ENCODE results near the gene PSMG4. TPM values are rescaled to one million over a fixed set of nuclear protein-coding genes. Genes with fewer than 3 reads are reported as not detected.
"Not testable (repeated sequence)": the region's sequence is repeated elsewhere in the genome, so short reads cannot be mapped to it uniquely, and the experiment has no call there.

Gene PSMG4
- total and polyA plus RNA-seq, 8 donors = 16.9 to 27.5 (median 22.2) TPM

DNA sequence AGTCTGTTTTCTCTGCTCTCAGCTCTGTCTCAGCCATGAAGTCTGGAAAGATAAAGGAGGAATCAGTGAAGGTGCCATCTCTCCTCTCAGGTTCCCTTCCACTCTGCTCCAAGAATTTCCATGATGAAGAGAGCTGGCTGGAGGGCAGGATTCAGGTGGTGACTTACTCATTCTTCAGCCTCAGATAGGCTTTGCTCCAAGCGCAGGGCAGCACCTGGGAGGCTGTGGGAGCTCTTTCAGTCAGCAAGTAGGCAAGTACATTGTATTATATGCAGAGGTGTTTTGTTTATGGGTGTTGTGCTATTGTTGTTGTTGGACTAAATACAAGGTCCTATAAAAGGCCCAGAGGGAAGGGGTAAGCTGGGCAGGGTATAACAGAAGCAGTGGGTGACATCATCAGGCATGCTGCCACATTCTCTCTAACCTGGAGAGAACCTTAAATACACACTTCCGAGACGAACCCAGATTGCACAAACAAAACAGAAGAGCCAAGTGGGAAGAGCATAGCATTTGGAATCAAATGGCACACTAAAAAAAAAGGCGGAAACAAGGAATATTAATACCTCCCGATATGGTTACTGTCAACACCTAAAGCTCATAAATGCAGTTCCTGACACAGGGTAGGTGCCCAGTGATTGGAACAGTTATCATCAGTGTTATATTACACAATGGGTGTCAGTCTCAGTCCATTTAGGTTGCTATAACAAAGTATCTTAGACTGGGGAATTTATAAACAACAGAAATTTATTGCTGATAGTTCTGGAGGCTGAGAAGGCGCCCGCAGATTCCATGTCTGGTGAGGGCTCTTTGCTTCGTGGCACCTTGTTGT lies 14.5 kb upstream of the PSMG4 start:
- DNase-seq (no peak), ATAC-seq (no peak)
- Histone ChIP-seq H3K36me3 (no peaks in the 10 kb centered on the region), H3K27ac (no peak overlapping the region), H3K4me1 (no peaks in the 10 kb centered on the region), H3K27me3 (peaks cover 0 to 32% of the 10 kb centered on the region in 2 donors), H3K9me3 (no peaks in the 10 kb centered on the region), H3K4me3 (no peak overlapping the region)
- TF ChIP-seq, protein P1, sequence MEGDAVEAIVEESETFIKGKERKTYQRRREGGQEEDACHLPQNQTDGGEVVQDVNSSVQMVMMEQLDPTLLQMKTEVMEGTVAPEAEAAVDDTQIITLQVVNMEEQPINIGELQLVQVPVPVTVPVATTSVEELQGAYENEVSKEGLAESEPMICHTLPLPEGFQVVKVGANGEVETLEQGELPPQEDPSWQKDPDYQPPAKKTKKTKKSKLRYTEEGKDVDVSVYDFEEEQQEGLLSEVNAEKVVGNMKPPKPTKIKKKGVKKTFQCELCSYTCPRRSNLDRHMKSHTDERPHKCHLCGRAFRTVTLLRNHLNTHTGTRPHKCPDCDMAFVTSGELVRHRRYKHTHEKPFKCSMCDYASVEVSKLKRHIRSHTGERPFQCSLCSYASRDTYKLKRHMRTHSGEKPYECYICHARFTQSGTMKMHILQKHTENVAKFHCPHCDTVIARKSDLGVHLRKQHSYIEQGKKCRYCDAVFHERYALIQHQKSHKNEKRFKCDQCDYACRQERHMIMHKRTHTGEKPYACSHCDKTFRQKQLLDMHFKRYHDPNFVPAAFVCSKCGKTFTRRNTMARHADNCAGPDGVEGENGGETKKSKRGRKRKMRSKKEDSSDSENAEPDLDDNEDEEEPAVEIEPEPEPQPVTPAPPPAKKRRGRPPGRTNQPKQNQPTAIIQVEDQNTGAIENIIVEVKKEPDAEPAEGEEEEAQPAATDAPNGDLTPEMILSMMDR (IDR thresholded peaks at IDR 0.05) = no peak
- intact Hi-C loops (cut with DNase I) = no loop called here

DNA sequence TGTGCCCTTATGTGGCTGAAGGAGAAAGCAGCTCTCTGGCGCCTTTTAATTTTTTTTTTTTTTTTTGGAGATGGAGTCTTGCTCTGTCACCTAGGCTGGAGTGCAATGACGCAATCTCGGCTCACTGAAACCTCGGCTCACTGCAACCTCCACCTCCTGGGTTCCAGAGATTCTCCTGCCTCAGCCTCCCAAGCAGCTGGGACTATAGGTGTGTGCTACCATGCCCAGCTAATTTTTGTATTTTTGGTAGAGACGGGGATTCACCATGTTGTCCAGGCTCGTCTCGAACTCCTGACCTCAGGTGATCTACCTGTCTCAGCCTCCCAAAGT lies 13.9 kb upstream of the PSMG4 start:
- ATAC-seq; intact Hi-C loops (cut with DNase I); H3K36me3 ChIP-seq; DNase-seq; H3K27ac ChIP-seq; H3K9me3 ChIP-seq; H3K4me1 ChIP-seq; H3K4me3 ChIP-seq: not testable (repeated sequence)
- H3K27me3 ChIP-seq = peaks cover 0 to 38% of the 10 kb centered on the region in 2 donors

DNA sequence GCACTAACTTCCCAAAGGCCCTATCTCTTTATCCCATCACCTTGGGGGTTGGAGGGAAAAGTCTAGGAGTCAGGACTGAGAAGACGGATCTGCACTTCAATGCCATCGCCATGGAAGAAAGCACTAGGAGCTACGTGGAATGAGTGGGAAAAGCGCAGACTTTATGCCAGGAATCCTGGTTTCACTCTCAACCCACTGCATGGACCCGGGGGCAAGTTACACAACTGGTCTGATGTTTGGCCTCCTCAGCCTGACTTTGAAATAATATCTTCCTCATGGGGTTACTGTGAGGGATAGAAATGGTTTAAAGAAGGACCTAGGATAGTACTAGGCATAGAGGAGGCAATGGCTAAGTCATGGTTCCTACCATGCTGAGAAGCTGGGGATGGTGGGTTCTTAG lies 13.5 kb upstream of the PSMG4 start:
- no peak for ATAC-seq
- intact Hi-C loops (cut with DNase I) = no loop called here
- Histone ChIP-seq H3K9me3 (no peaks in the 10 kb centered on the region), H3K27me3 (peaks cover 0 to 42% of the 10 kb centered on the region in 2 donors), H3K4me3 (no peak overlapping the region), H3K27ac (no peak overlapping the region), H3K36me3 (no peaks in the 10 kb centered on the region), H3K4me1 (no peaks in the 10 kb centered on the region)
- DNase-seq = no peak
- TF ChIP-seq, protein P1 (IDR thresholded peaks at IDR 0.05) = no peak

DNA sequence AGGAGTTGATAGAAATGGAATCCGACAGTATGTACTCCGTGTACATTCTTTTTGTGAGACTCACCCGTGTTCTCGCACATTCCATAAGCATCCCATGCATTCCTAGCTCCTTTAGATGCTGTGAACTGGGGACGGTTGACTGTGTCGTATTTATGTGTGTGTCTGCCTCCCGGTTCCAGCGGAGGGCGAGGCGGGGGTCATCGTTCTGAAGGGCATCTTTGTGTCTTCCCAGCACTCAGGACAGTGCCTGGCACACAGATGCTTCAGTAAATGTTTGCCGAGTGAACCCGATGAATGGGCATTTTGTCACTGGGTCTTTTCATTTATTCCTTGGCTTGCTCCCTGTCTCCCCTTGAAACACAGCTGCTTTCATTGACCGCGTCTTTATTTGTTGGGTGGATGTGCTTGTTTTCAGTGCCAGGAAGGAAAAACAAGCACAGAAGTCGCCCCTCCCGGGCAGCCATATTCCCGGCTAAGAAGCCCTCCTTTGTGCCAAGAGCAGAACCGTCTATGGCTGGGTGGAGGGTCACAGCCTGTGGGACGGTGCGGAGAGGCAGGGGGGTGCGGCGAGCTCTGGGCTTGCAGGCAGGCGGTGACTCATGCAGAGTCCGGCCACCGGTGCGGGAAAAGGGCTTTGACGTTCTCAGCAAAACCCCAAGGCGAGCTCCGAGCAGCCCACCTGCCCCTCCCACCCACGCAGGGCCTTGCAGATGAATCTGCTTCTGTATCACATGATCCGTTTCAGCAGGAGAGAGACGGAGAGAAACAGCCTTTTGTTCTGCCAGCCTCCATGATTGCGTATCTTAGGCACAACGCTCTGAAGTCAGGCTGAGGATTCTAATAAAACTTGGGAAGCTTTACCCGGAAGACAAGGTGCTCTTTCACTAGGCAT lies 11.2 kb upstream of the PSMG4 start:
- ATAC-seq (peak; percentile 60), DNase-seq (peak in 1 of 4 donors; percentile 52)
- peak overlapping the region in 1 of 2 donors; percentile 2 for H3K4me3 ChIP-seq
- TF ChIP-seq, protein P1 (IDR thresholded peaks at IDR 0.05) = no peak
- no peaks in the 10 kb centered on the region for H3K9me3 ChIP-seq
- no peak overlapping the region for H3K27ac ChIP-seq
- peaks cover 0 to 43% of the 10 kb centered on the region in 2 donors for H3K27me3 ChIP-seq
- H3K36me3 ChIP-seq = no peaks in the 10 kb centered on the region
- intact Hi-C loops (cut with DNase I) = no loop called here
- peaks cover 0 to 8% of the 10 kb centered on the region in 2 donors for H3K4me1 ChIP-seq

DNA sequence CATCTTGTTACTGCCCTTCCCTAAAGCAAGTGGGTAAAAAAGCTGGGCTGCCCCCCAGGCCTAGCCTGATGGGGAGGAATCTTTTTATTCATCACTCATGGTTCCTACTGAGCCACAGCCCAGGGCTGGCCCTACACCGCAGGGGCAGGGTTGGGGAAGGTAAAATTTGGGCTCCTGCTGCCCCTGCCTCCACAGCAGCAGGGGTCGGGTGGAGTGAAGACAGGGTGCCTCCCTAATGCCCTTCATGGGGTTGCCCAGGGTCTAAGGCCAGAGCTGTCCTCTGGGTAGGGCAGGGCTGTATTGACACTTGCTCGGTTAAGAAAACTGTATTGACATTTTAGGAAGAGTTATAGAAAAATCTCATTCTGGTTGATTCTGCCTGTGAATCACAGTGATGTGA lies 8.9 kb upstream of the PSMG4 start:
- peaks cover 0 to 8% of the 10 kb centered on the region in 2 donors for H3K4me1 ChIP-seq
- TF ChIP-seq, protein P1 (IDR thresholded peaks at IDR 0.05) = no peak
- H3K9me3 ChIP-seq = peaks cover 0 to 3% of the 10 kb centered on the region in 2 donors
- ATAC-seq (no peak), DNase-seq (no peak)
- no peak overlapping the region for H3K4me3 ChIP-seq
- no peak overlapping the region for H3K27ac ChIP-seq
- H3K36me3 ChIP-seq = no peaks in the 10 kb centered on the region
- intact Hi-C loops (cut with DNase I) = loop anchor here in 1 of 2 donors (10.0 kb wide), 1 partner anchor 115 kb away; no protein-coding TSS in a partner anchor
- H3K27me3 ChIP-seq = peaks cover 0 to 33% of the 10 kb centered on the region in 2 donors

Measured in left lung (tissue), 10 donors.